ENCODE results near the gene SLC23A2.
"Not testable (repeated sequence)": the region's sequence is repeated elsewhere in the genome, so short reads cannot be mapped to it uniquely, and the experiment has no call there.

Gene SLC23A2

DNA sequence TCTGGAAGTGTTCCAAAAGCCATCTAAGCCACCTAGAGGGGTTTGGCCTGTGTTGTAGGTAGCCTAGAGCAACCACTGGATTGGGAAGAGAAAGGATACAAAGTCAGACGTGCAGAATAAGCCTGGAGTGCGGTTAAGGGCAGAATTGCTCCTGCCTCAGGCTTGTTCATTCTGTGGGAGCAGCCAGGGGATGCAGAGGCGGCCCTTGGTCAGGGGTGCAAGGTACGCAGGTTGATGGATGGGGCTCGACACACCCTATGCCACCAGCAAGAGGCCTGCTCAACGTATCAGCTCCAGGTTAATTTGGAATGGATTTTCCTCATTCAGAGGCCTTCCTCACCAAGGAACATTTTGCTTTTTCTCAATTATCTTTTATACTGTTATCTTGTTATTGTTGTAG, 129.8 kb downstream of the SLC23A2 start:
- no peak for DNase-seq

GRCh38 chr20:4870906-4871305, 130.4 kb downstream of the SLC23A2 start:
- no peak for DNase-seq

- DNase-seq = no peak
Measured at GRCh38 chr20:4869290-4870193, 131.8 kb downstream of the SLC23A2 start.

DNA sequence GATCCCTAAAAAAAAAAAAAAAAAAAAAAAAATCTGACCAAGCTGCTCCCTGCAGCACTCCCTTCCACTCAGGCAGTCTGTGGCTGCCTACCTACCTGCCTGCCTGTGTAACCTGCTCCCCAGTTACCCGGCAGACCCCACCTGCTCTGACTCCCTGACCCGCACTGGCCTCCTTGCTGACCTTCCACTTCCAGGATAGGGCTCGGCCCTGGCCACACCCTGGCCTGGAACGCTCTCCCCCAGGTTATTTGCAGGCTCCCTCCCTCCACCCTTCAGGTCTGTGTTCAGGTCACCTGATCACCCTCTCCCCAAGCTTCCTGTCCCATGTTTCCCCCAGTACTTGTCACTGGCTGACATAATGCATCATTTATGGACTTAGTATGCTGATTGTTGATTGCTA, 134.3 kb downstream of the SLC23A2 start:
- DNase-seq = no peak

DNA sequence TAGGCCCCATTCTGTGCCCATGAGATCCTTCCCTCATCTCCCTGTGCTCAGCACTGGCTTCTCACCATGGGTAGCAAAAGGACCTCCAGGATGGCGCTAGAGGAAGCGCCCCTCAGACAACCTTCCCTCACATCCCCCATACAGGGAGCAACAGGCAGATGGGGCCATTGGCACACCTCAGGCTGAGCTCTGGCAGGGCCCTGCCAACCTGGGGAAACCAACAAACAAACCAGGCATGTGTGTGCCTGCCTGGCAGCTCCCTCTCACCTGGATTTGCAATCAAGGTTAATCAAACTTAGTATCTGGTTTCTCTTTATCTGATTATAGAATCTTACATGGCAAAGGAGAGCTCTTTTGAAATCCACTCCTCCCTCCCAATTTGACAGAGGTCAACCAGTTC, 134.9 kb downstream of the SLC23A2 start:
- DNase-seq = no peak

- DNase-seq = no peak
Measured at GRCh38 chr20:4864311-4864752, 137.0 kb downstream of the SLC23A2 start.

DNA sequence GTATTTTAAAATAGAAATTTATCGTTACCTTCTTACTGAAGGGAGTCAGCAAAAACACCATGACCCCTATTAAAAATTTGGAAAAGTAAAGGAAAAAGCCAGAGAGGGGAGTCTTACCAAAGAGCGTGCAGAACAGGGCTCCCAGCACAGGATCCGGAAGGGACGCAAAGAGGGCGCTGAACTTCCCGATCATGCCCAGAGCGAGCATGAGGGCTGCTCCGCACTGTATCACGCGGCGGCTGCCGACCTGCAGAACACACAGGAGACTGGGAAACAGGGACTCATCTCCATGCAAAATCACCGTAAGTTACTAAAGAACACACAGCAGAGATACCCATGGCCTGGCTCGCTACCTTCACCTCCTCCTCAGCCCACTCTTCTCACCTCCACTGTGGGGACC, 138.6 kb downstream of the SLC23A2 start:
- DNase-seq = no peak

DNA sequence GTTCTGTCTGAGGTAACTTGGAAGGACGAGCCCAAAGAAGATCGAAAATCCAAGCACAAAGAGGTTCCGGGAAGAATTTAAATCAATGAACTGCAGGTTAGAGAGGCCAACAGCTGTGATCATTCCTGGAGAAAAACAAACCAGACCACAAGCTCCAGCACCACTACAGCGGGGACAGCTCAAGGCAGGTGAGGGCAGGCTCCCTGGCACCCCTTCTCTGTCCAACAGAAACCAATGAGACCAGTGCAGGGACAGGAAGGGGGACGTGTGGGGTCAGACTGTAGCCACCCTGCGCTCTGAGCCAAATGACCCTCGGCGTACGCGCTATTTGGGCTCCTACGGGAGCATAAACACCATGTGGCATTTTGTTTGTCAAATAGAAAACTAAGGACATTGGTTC, 139.3 kb downstream of the SLC23A2 start:
- no peak for DNase-seq

- DNase-seq = no peak
Measured at GRCh38 chr20:4858000-4858399, 143.3 kb downstream of the SLC23A2 start.

- no peak for DNase-seq
Measured at GRCh38 chr20:4856022-4856755, 145.1 kb downstream of the SLC23A2 start.

DNA sequence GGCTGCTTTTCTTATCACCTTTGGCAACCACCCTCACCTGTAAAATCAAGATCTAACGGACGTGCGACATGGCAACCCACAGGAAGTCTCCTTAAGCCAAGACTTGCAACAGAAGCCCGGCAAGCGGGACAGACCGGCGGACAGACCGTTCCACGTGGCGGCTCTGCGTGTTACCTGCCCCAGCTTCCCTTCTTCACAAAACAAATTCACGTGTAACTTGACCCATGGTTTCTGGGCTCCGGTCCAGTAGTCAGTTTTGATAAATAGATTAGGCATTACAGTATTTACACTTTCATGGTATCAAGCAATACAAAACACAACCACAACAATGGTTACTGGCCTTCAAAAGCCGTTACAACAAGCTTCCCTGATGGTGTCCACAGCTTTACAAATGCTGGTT, 145.8 kb downstream of the SLC23A2 start:
- no peak for DNase-seq

DNA sequence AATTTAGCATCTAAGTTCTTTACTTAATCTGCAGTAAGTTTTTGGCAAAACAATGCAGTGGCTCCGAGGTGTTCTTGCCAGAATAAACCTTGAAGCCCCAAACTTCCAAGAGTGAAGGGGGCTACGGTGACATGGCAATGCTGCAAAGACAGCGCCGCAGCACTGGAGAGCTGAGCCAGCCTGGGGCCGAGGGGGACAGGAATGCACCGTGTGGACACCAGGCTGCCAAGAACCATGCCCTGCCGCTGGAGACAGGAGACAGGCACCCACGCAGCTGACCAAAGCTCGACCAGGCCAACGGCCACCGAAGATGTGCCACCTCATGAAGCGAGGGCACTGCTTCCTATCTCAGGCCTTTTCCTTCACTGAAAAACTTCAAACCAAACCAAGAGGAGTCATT, 146.2 kb downstream of the SLC23A2 start:
- no peak for DNase-seq

GRCh38 chr20:4854561-4854901, 146.8 kb downstream of the SLC23A2 start:
- DNase-seq = no peak

- DNase-seq = no peak
Measured at GRCh38 chr20:4853757-4854560, 147.4 kb downstream of the SLC23A2 start.

DNA sequence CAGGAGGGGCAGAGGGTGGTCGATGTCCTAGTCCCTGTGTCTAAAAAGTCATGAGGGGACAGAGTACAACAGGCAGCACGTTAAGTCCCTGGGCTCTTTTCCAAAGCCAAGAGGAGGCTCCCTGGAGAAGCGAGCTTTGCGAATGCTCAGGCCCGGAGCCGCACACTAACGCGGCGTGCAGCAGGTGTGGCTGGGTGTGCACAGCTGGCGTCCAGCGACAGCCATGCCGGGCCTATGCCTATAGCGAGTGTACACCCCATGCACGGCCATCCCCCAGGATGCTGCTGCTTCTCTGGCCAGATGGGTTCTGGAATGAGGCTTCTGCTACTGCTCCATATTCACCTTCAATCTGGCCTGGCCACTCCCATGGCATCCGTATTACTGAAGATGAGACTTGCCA, 148.3 kb downstream of the SLC23A2 start:
- no peak for DNase-seq

GRCh38 chr20:4850960-4851359, 150.3 kb downstream of the SLC23A2 start:
- DNase-seq = no peak

DNA sequence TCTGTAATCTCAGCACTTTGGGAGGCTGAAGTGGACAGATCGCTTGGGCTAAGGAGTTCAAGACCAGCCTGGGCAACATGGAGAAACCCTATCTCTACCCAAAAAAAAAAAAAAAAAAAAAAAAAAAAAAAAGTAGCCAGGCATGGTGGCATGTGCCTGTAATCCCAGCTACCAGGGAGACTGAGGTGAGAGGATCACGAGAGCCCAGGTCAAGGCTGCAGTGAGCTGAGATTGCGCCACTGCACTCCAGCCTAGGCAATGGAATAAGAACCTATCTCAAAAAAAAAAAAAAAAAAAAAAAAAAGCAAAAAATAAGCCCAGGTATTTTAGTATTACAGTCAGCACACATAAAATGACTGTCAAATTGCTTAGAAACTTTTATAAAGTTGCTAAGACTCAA, 152.5 kb downstream of the SLC23A2 start:
- DNase-seq = not testable (repeated sequence)

DNA sequence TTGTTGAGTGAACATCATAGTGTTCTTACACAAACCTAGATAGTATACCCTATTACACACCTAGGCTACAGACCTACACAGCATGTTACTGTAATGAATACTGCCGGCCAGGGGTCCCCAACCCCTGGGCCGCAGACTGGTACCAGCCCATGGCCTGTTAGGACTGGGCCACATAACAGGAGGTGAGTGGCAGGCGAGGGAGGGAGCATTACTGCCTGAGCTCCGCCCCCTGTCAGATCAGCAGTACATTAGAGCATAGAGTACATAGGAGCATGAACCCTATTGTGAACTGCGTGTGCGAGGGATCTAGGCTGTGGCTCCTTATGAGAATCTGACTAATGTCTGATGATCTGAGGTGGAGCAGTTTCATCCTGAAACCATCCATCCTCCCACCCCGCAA, 153.3 kb downstream of the SLC23A2 start:
- no peak for DNase-seq

GRCh38 chr20:4846821-4847220, 154.5 kb downstream of the SLC23A2 start:
- no peak for DNase-seq

- DNase-seq = no peak
Measured at GRCh38 chr20:4844751-4845465, 156.4 kb downstream of the SLC23A2 start.

DNA sequence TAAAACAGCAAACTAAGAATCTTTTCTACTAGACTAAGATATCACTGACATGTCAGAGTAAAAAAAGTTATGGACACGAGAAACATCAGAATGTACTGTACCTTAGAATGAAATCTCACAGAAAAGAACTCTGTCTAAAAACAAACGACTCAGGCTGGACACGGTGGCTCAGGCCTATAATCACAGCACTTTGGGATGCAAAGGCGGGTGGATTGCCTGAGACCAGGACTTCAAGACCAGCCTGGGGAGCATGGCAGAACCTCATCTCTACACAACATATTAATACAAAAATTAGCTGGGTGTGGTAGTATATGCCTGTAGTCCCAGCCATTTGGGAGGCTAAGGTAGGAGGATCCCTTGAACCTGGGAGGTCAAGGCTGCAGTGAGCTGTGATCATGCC, 157.0 kb downstream of the SLC23A2 start:
- DNase-seq = no peak

DNA sequence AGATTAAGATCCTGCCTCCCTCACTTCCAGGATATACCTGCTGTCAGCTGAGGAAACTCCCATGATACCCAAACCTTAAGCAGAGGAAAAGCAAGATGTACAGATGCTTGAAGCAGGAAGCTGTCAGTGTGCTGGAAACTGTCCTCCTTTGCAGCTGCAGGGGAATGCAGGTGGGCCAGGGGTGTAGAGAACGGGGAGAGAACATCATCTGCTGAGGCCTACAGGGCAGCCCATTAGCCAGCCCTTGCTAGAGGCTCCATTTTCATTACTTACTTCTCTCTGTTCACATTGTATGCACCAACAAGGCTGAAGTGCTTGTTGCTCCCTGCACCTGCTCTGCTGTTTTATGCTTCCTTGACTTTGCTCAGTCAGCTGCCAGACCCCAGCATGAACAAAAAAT, 160.5 kb downstream of the SLC23A2 start:
- DNase-seq = no peak

- DNase-seq = no peak
Measured at GRCh38 chr20:4838526-4838925, 162.8 kb downstream of the SLC23A2 start.

All from right hindlimb (tissue), 1 donor.